22Rv1 (cell line): Measurements from ENCODE around the gene PTPN3.

Experiments used
- CTCF ChIP-seq: fragments of 450-650 bp; IDR thresholded peaks from 2 replicates; pipeline ENCODE4 v1.5.1; 2017; ENCODE audit warnings: mild to moderate bottlenecking
- ZFX ChIP-seq: fragments of 450-650 bp; IDR thresholded peaks from 2 replicates; pipeline ENCODE4 v1.6.1; 2017; ENCODE audit warnings: antibody characterized with exemption, borderline replicate concordance

DNA sequence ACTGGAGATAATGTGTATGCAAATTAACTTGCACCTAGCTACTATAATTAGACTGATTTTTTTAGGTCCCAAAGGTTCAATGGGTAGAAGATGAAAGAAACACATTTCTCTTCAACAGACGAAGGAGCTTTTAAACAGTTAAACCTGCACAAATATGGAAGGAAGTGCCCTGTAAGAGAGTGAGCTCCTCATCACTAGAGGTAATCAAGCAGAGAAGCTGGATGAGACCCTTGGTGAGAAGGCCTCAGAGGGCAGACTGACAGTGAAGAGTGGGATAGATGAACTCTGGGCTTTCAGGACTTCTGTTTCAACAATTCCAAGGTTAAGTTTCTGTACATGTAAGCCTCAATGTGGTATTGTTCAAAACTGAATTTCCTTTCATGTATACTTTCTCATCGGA is 23.2 kb downstream of the PTPN3 start:
- no peak for TF ChIP-seq CTCF
- TF ChIP-seq ZFX = no peak
